SK-N-SH (cell line): ENCODE results near the gene WNT3. TPM values are rescaled to one million over a fixed set of nuclear protein-coding genes. Genes with fewer than 3 reads are reported as not detected.

Source experiments
- CTCF ChIA-PET: fragments of 300-600, 350-600 bp; formaldehyde crosslinking; extraction: SDS; loops from one replicate; lab custom pipeline; 2021; lab: Yijun Ruan, JAX
- POLR2A ChIA-PET: fragments of 350-600 bp; sonication (Branson Sonifier 250); formaldehyde crosslinking; extraction: SDS; loops from one replicate; lab custom pipeline; 2020; ENCODE audit warnings: antibody characterized with exemption, inconsistent platforms; lab: Yijun Ruan, JAX
- DNase-seq: peaks from one replicate; pipeline ENCODE4 v3.0.0; 2012
- H2AFZ ChIP-seq: fragments of 200-600 bp; sonication (generic); 2 replicates; pipeline ENCODE4 v1.8.1; 2016; ENCODE audit warnings: antibody characterized with exemption, mild to moderate bottlenecking, low read depth
- H3F3A ChIP-seq: fragments of 200-600 bp; sonication (generic); replicated peaks from 2 replicates; pipeline ENCODE3; 2016; ENCODE audit warnings: antibody characterized with exemption, mild to moderate bottlenecking; ENCODE audit not compliant: insufficient read depth
- H3K27ac ChIP-seq, 2 experiments: fragments of 200-500 bp in 1 of 2; fragments of 200-600 bp in 1 of 2; sonication (Bioruptor generic) in 1 of 2; sonication (generic), shearing (Covaris generic) in 1 of 2; 2 replicates each; pipeline versions ENCODE4 v1.5.1 to v1.6.1; 2014 to 2016; ENCODE audit warnings: low read depth in 2 of 2, inconsistent platforms in 1 of 2, low read length in 1 of 2, mild to moderate bottlenecking in 1 of 2, mixed read lengths in 1 of 2
- H3K27me3 ChIP-seq: fragments of 200-600 bp; sonication (generic), shearing (Covaris generic); 2 replicates; pipeline ENCODE4 v1.6.1; 2016; ENCODE audit warnings: mixed run types; ENCODE audit not compliant: insufficient read depth
- H3K36me3 ChIP-seq, 2 experiments: fragments of 200-500 bp in 1 of 2; fragments of 200-600 bp in 1 of 2; sonication (Bioruptor generic) in 1 of 2; sonication (generic) in 1 of 2; replicated peaks in 1 of 2; 2 replicates each; pipeline versions ENCODE3 to v1.5.1; 2014 to 2016; ENCODE audit warnings: low read length in 1 of 2, mild to moderate bottlenecking in 1 of 2; ENCODE audit not compliant: insufficient read depth in 2 of 2, control insufficient read depth in 1 of 2
- H3K4me1 ChIP-seq, 2 experiments: fragments of 200-500 bp in 1 of 2; fragments of 200-600 bp in 1 of 2; sonication (Bioruptor generic) in 1 of 2; sonication (generic), shearing (Covaris generic) in 1 of 2; 2 replicates each; pipeline versions ENCODE4 v1.5.1 to v1.6.1; 2014 to 2016; ENCODE audit warnings: low read depth in 1 of 2, low read length in 1 of 2, mixed run types in 1 of 2; ENCODE audit not compliant: insufficient read depth in 2 of 2, control insufficient read depth in 1 of 2
- H3K4me2 ChIP-seq: fragments of 200-600 bp; sonication (generic), shearing (Covaris generic); 2 replicates; pipeline ENCODE4 v1.6.1; 2017; ENCODE audit warnings: mixed run types
- H3K4me3 ChIP-seq, 2 experiments: fragments of 200-500 bp in 1 of 2; fragments of 200-600 bp in 1 of 2; sonication (Bioruptor generic) in 1 of 2; sonication (generic), shearing (Covaris generic) in 1 of 2; 2 replicates each; pipeline versions ENCODE4 v1.5.1 to v1.8.1; 2014 to 2016; ENCODE audit warnings: low read depth in 2 of 2, inconsistent platforms in 1 of 2, low read length in 1 of 2, mild to moderate bottlenecking in 1 of 2, mixed read lengths in 1 of 2, moderate library complexity in 1 of 2
- H3K79me2 ChIP-seq: fragments of 200-600 bp; sonication (generic); 2 replicates; pipeline ENCODE4 v1.8.1; 2017; ENCODE audit warnings: mild to moderate bottlenecking; ENCODE audit not compliant: insufficient read depth
- H3K9ac ChIP-seq: fragments of 200-600 bp; sonication (generic); 2 replicates; pipeline ENCODE4 v1.6.1; 2017; ENCODE audit warnings: mixed run types
- H3K9me2 ChIP-seq: fragments of 200-600 bp; sonication (generic); 2 replicates; pipeline ENCODE4 v1.6.1; 2017; ENCODE audit warnings: mixed run types
- H3K9me3 ChIP-seq: fragments of 200-600 bp; sonication (generic); 2 replicates; pipeline ENCODE4 v1.6.1; 2017; ENCODE audit warnings: mixed run types, mild to moderate bottlenecking, moderate library complexity
- H4K20me1 ChIP-seq: fragments of 200-600 bp; sonication (generic); 2 replicates; pipeline ENCODE4 v1.6.1; 2017; ENCODE audit warnings: mild to moderate bottlenecking, mixed run types; ENCODE audit not compliant: insufficient read depth
- CHD2 ChIP-seq: fragments of 150-350 bp; IDR thresholded peaks from 2 replicates; pipeline ENCODE4 v1.6.1; 2018; ENCODE audit warnings: low read length; ENCODE audit not compliant: partially characterized antibody
- ELF1 ChIP-seq: IDR thresholded peaks from 2 replicates; pipeline ENCODE4 v1.4.0; 2012
- EP300 ChIP-seq, 2 experiments: IDR thresholded peaks; 2 replicates each; pipeline versions ENCODE4 v1.4.0 to v1.6.1; 2012; ENCODE audit warnings: borderline replicate concordance in 1 of 2, low read depth in 1 of 2, low read length in 1 of 2
- FOSL2 ChIP-seq: IDR thresholded peaks from 2 replicates; pipeline ENCODE4 v1.4.0; 2012; ENCODE audit warnings: low read depth, mild to moderate bottlenecking, moderate library complexity, borderline replicate concordance
- FOXJ3 ChIP-seq: sonication (generic); formaldehyde crosslinking; IDR thresholded peaks from 2 replicates; pipeline ENCODE4 v1.5.1; 2020; ENCODE audit warnings: mild to moderate bottlenecking, missing genetic modification reagents
- GABPA ChIP-seq: IDR thresholded peaks from 2 replicates; pipeline ENCODE4 v1.4.0; 2012; ENCODE audit warnings: low read depth, mild to moderate bottlenecking
- GATA2 ChIP-seq: sonication (generic); formaldehyde crosslinking; IDR thresholded peaks from 2 replicates; pipeline ENCODE4 v1.5.0; 2020; ENCODE audit warnings: mild to moderate bottlenecking, missing genetic modification reagents
- JUND ChIP-seq: IDR thresholded peaks from 2 replicates; pipeline ENCODE4 v1.4.0; 2012
- MEF2A ChIP-seq: IDR thresholded peaks from 2 replicates; pipeline ENCODE4 v1.4.0; 2012; ENCODE audit warnings: low read depth, borderline replicate concordance
- MXI1 ChIP-seq: IDR thresholded peaks from 2 replicates; pipeline ENCODE4 v1.6.1; 2012; ENCODE audit warnings: mild to moderate bottlenecking, low read depth, low read length, improper control_type of control experiment
- NFIC ChIP-seq: IDR thresholded peaks from 2 replicates; pipeline ENCODE4 v1.4.0; 2012; ENCODE audit warnings: borderline replicate concordance
- NRF1 ChIP-seq: IDR thresholded peaks from 2 replicates; pipeline ENCODE4 v1.6.1; 2012; ENCODE audit warnings: low read depth, mild to moderate bottlenecking, low read length
- POLR2AphosphoS5 ChIP-seq: IDR thresholded peaks from 2 replicates; pipeline ENCODE4 v1.6.1; 2012; ENCODE audit warnings: low read depth, low read length
- RAD21 ChIP-seq: IDR thresholded peaks from 2 replicates; pipeline ENCODE4 v1.6.1; 2012; ENCODE audit warnings: mild to moderate bottlenecking, low read length
- RCOR1 ChIP-seq: fragments of 150-350 bp; IDR thresholded peaks from 2 replicates; pipeline ENCODE4 v1.6.1; 2017; ENCODE audit warnings: antibody characterized with exemption, low read length
- RFX5 ChIP-seq: IDR thresholded peaks from 2 replicates; pipeline ENCODE4 v1.6.1; 2012; ENCODE audit warnings: mild to moderate bottlenecking, improper control_type of control experiment, low read length
- RXRA ChIP-seq: IDR thresholded peaks from 2 replicates; pipeline ENCODE4 v1.4.0; 2012; ENCODE audit warnings: low read depth, mild to moderate bottlenecking, borderline replicate concordance
- SIN3A ChIP-seq: IDR thresholded peaks from 2 replicates; pipeline ENCODE4 v1.6.1; 2012; ENCODE audit warnings: low read depth, mild to moderate bottlenecking, low read length, moderate library complexity, borderline replicate concordance
- SMC3 ChIP-seq: IDR thresholded peaks from 2 replicates; pipeline ENCODE4 v1.6.1; 2012; ENCODE audit warnings: low read depth, low read length, improper control_type of control experiment
- TAF1 ChIP-seq: IDR thresholded peaks from 2 replicates; pipeline ENCODE4 v1.6.1; 2012; ENCODE audit warnings: low read depth, mild to moderate bottlenecking, low read length, moderate library complexity, borderline replicate concordance
- TCF12 ChIP-seq: IDR thresholded peaks from 2 replicates; pipeline ENCODE4 v1.4.0; 2012
- TEAD4 ChIP-seq: IDR thresholded peaks from 2 replicates; pipeline ENCODE4 v1.4.0; 2012; ENCODE audit warnings: mild to moderate bottlenecking, borderline replicate concordance; ENCODE audit not compliant: insufficient read depth
- YY1 ChIP-seq: IDR thresholded peaks from 2 replicates; pipeline ENCODE4 v1.4.0; 2012; ENCODE audit warnings: low read depth, mild to moderate bottlenecking
- WGBS: methylation state at CpG from one replicate; pipeline ENCODE4 v1.1.6; 2017; ENCODE audit warnings: low lambda C conversion rate; 5-methylcytosine and 5-hydroxymethylcytosine counted together
- polyA plus RNA-seq, 3 experiments: library from polyadenylated mRNA; depleted of rRNA; stranded (reverse); fragments of >200 nt; gene quantifications; 2 replicates each; pipeline ENCODE4 v1.2.3, GENCODE V29; 2012
- TF ChIP-seq, protein P1 (sequence below): IDR thresholded peaks from 2 replicates; pipeline ENCODE4 v1.4.0; 2012; ENCODE audit warnings: low read depth
- TF ChIP-seq, protein P2 (sequence below): fragments of 150-350 bp; IDR thresholded peaks from 2 replicates; pipeline ENCODE4 v1.6.1; 2016; ENCODE audit warnings: mild to moderate bottlenecking, low read depth, low read length
- TF ChIP-seq, protein P3 (sequence below): fragments of 150-350 bp; IDR thresholded peaks from 2 replicates; pipeline ENCODE4 v1.6.1; 2017; ENCODE audit warnings: antibody characterized with exemption, low read length, low read depth, borderline replicate concordance
- TF ChIP-seq, protein P4 (sequence below): fragments of 200-600 bp; sonication (generic); IDR thresholded peaks from 2 replicates; pipeline ENCODE4 v1.6.1; 2017; ENCODE audit warnings: antibody characterized with exemption, mild to moderate bottlenecking, moderate library complexity
- TF ChIP-seq, protein P5 (sequence below): IDR thresholded peaks from 2 replicates; pipeline ENCODE4; 2012

The WNT3 gene
- polyA plus RNA-seq, 1 of the 3 experiments (the other 2 are of a cell fraction) = 5.3 TPM

DNA sequence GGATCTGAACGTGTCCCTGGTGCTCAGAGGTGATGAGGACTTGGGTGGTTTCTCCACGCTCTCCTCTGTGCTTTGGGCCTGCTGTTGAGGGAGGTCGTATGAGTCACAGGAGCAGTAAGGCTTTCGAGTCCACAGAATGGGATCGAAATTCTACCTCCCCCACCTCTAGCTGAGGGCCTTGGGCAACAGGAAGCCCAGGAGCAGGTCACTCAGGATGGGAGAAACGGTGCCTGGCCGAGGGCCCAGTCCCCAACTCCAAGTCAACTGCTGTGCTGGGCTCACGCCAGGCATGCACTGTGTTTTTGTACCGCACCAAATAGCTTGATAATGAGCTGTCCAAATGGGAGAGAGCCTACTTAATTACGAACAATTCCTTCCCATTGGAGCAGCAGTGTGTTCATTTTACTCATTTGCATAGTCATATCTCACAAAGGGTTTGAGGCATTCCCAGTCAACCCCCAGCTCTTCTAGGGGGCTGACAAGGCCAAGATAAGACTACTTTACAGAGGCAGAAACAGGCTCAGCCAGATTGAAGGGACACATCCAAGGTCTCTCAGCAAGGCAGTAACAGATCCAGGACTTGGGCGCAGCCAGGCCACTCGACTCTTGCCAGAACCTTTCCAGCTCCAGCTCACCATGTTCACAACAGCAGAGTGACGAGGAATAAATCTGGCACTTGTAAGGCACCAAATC is 53.6 kb downstream of the WNT3 start:
- peak overlapping the region; percentile 46 for H3K4me2 ChIP-seq
- H3K36me3 ChIP-seq = no peaks in the 10 kb centered on the region
- no peaks in the 10 kb centered on the region for H4K20me1 ChIP-seq
- WGBS = 39% methylated on average over 10 of the region's 13 CpGs
- DNase-seq = peak; percentile 59
- H3K9me3 ChIP-seq = no peaks in the 10 kb centered on the region
- no peaks in the 10 kb centered on the region for H3K9me2 ChIP-seq
- CTCF ChIA-PET = interaction anchor here (1.0 to 2.6 kb wide), 6 partner anchors 14 to 177 kb away, joined by 3 to 13 read pairs (median 5); no protein-coding TSS in a partner anchor
- peaks cover 18 to 24% of the 10 kb centered on the region in 2 experiments; a peak in 3 of 4 replicates for H3K4me1 ChIP-seq
- H3F3A ChIP-seq = peaks cover 20% of the 10 kb centered on the region
- peak overlapping the region; percentile 23; the same call in 1 of the 2 replicates for H2AFZ ChIP-seq
- H3K9ac ChIP-seq = no peak overlapping the region
- H3K4me3 ChIP-seq = no peak overlapping the region
- H3K27me3 ChIP-seq = no peaks in the 10 kb centered on the region
- POLR2A ChIA-PET = no interaction called here
- H3K27ac ChIP-seq = peak overlapping the region; percentile 52 to 63
- H3K79me2 ChIP-seq = no peaks in the 10 kb centered on the region
- no peak for TF ChIP-seq RAD21
- no peak for TF ChIP-seq SIN3A
- TF ChIP-seq GATA2 (CRISPR knock-in tag) = no peak
- peak; percentile 74 for TF ChIP-seq JUND
- TF ChIP-seq CHD2 = no peak
- TF ChIP-seq NRF1 = no peak
- peak; percentile 77; the same call in 1 of the 2 replicates for TF ChIP-seq TEAD4
- TF ChIP-seq, protein P1, sequence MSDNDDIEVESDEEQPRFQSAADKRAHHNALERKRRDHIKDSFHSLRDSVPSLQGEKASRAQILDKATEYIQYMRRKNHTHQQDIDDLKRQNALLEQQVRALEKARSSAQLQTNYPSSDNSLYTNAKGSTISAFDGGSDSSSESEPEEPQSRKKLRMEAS = peak; percentile 84
- TF ChIP-seq YY1 = no peak
- TF ChIP-seq FOXJ3 (CRISPR knock-in tag) = no peak
- TF ChIP-seq NFIC = peak; percentile 98
- TF ChIP-seq ELF1 = no peak
- peak; percentile 77 for TF ChIP-seq TCF12
- TF ChIP-seq MEF2A = no peak
- TF ChIP-seq, protein P2, sequence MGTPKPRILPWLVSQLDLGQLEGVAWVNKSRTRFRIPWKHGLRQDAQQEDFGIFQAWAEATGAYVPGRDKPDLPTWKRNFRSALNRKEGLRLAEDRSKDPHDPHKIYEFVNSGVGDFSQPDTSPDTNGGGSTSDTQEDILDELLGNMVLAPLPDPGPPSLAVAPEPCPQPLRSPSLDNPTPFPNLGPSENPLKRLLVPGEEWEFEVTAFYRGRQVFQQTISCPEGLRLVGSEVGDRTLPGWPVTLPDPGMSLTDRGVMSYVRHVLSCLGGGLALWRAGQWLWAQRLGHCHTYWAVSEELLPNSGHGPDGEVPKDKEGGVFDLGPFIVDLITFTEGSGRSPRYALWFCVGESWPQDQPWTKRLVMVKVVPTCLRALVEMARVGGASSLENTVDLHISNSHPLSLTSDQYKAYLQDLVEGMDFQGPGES = no peak
- TF ChIP-seq POLR2AphosphoS5 = peak; percentile 28; the same call in 1 of the 2 replicates
- TF ChIP-seq RXRA = peak; percentile 90; the same call in 1 of the 2 replicates
- no peak; the same call in 1 of the 2 replicates for TF ChIP-seq TAF1
- TF ChIP-seq SMC3 = no peak
- TF ChIP-seq FOSL2 = peak; percentile 82
- TF ChIP-seq, protein P3, sequence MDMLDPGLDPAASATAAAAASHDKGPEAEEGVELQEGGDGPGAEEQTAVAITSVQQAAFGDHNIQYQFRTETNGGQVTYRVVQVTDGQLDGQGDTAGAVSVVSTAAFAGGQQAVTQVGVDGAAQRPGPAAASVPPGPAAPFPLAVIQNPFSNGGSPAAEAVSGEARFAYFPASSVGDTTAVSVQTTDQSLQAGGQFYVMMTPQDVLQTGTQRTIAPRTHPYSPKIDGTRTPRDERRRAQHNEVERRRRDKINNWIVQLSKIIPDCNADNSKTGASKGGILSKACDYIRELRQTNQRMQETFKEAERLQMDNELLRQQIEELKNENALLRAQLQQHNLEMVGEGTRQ = no peak
- no peak for TF ChIP-seq GABPA
- no peak for TF ChIP-seq RFX5
- TF ChIP-seq RCOR1 = no peak
- TF ChIP-seq, protein P4, sequence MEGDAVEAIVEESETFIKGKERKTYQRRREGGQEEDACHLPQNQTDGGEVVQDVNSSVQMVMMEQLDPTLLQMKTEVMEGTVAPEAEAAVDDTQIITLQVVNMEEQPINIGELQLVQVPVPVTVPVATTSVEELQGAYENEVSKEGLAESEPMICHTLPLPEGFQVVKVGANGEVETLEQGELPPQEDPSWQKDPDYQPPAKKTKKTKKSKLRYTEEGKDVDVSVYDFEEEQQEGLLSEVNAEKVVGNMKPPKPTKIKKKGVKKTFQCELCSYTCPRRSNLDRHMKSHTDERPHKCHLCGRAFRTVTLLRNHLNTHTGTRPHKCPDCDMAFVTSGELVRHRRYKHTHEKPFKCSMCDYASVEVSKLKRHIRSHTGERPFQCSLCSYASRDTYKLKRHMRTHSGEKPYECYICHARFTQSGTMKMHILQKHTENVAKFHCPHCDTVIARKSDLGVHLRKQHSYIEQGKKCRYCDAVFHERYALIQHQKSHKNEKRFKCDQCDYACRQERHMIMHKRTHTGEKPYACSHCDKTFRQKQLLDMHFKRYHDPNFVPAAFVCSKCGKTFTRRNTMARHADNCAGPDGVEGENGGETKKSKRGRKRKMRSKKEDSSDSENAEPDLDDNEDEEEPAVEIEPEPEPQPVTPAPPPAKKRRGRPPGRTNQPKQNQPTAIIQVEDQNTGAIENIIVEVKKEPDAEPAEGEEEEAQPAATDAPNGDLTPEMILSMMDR = no peak
- TF ChIP-seq MXI1 = no peak
- TF ChIP-seq, protein P5, sequence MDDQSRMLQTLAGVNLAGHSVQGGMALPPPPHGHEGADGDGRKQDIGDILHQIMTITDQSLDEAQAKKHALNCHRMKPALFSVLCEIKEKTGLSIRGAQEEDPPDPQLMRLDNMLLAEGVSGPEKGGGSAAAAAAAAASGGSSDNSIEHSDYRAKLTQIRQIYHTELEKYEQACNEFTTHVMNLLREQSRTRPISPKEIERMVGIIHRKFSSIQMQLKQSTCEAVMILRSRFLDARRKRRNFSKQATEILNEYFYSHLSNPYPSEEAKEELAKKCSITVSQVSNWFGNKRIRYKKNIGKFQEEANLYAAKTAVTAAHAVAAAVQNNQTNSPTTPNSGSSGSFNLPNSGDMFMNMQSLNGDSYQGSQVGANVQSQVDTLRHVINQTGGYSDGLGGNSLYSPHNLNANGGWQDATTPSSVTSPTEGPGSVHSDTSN = peak; percentile 53
- peak in 1 of 2 experiments; percentile 91; a peak in 1 of 4 replicates for TF ChIP-seq EP300 (IDR thresholded peaks at IDR 0.05; ENCODE audit: borderline replicate concordance in 1 of 2, low read depth in 1 of 2, low read length in 1 of 2)
